ENCODE results near the gene VAV2. TPM values are rescaled to one million over a fixed set of nuclear protein-coding genes. Genes with fewer than 3 reads are reported as not detected.
A peak's percentile ranks its signal among the peaks of the same experiment; 100 is the strongest.

Gene VAV2
- total RNA-seq, 4 donors from 2014 or later = 9.1 to 13.5 (median 10.1) TPM

- H3K4me3 ChIP-seq = no peak overlapping the region
- intact Hi-C loops (cut with DNase I) = no loop called here
- TF ChIP-seq POLR2AphosphoS5 (IDR thresholded peaks at IDR 0.05) (no peak), POLR2A (IDR thresholded peaks at IDR 0.05; ENCODE audit: low read depth) (no peak), CTCF (IDR thresholded peaks at IDR 0.05) (no peak), EP300 (IDR thresholded peaks at IDR 0.05) (no peak)
- H3K27me3 ChIP-seq = no peaks in the 10 kb centered on the region
- H3K9me3 ChIP-seq = no peaks in the 10 kb centered on the region
- no peak overlapping the region for H3K27ac ChIP-seq (replicated peaks in 1 of 4)
- peaks cover 36 to 64% (median 56%) of the 10 kb centered on the region in 4 donors for H3K4me1 ChIP-seq
- DNase-seq (ENCODE audit: extremely low spot score) = no peak
- no peaks in the 10 kb centered on the region for H3K36me3 ChIP-seq
- 79% methylated on average over 13 of the region's 13 CpGs for WGBS
These were observed 34.8 kb downstream of the VAV2 start for GRCh38 chr9:133957328-133957727.

DNA sequence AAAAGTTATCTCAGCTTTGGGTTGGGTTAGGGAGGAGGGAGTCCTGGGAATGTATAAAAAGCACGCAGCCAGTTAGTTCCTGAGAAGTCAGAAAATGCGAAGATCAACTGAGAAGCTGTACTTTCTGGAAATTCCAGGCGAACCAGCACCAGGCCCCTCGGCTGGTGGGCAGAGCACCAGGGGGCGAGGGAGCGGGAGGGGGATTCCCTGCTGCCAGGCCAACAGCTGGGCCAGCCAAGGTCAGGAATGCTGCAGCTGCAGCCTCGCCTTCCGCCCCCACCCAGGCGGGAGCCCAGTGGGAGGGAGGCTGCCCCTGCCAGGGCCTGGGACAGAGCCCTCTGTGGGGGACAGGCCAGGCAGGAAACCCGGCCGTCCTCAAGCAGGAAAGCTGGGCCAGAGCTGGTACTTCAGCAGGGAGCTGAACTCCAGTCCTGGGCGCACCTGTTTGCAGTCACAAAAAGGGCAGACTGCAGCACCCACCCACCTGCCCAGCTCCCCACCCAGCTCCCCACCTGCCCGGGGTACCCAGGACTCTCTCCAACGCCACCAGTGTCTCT lies 35.5 kb downstream of the VAV2 start:
- Histone ChIP-seq H3K27me3 (no peaks in the 10 kb centered on the region), H3K4me3 (peak overlapping the region in 2 of 4 donors; percentile 17 to 37), H3K36me3 (no peaks in the 10 kb centered on the region), H3K9me3 (no peaks in the 10 kb centered on the region), H3K4me1 (peaks cover 36 to 59% (median 55%) of the 10 kb centered on the region in 4 donors), H3K27ac (replicated peaks in 1 of 4) (peak overlapping the region in 2 of 4 donors; percentile 40 to 60)
- no peak for DNase-seq (ENCODE audit: extremely low spot score)
- WGBS = 44% methylated on average over 12 of the region's 14 CpGs
- intact Hi-C loops (cut with DNase I) = no loop called here
- no peak for TF ChIP-seq EP300 (IDR thresholded peaks at IDR 0.05)
- TF ChIP-seq POLR2A (IDR thresholded peaks at IDR 0.05; ENCODE audit: low read depth) = no peak
- no peak for TF ChIP-seq POLR2AphosphoS5 (IDR thresholded peaks at IDR 0.05)
- no peak for TF ChIP-seq CTCF (IDR thresholded peaks at IDR 0.05)

DNA sequence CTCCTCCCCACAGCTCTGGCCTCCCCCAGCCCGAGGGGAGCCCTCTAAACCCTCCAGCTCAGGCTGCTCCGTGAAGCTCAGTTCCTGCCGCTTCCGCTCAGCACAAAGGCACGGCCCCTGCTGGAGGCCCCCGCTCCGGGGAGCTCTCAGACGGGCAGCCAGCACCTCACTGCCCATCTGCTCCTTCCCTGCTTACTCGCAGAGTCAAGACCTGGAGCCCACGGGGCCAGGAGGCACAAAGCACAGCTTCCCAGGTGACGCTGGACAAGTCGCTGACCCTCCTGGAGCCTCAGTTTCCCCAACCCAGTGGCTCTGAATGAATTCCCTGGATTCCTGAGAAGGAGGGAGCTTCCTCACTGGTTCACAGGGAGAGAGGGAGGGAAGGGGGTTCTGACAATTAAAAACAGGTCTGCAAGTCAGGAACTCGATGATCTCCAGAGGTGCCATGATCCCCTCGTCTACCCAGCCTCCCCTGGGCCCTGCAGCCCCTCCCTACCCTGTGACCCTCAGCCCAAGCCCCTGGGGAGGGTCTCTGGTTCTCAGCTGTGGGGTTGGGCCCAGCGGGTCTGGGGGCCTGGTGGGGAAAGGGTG lies 36.2 kb downstream of the VAV2 start:
- peak overlapping the region in 3 of 4 donors; percentile 6 to 37 (median 17) for H3K4me3 ChIP-seq
- intact Hi-C loops (cut with DNase I) = no loop called here
- peaks cover 40 to 58% (median 56%) of the 10 kb centered on the region in 4 donors for H3K4me1 ChIP-seq
- WGBS = 55% methylated on average over 3 of the region's 15 CpGs
- no peaks in the 10 kb centered on the region for H3K9me3 ChIP-seq
- no peak for DNase-seq (ENCODE audit: extremely low spot score)
- no peaks in the 10 kb centered on the region for H3K36me3 ChIP-seq
- TF ChIP-seq POLR2A (IDR thresholded peaks at IDR 0.05; ENCODE audit: low read depth) (no peak), EP300 (IDR thresholded peaks at IDR 0.05) (no peak), POLR2AphosphoS5 (IDR thresholded peaks at IDR 0.05) (no peak), CTCF (IDR thresholded peaks at IDR 0.05) (no peak)
- H3K27me3 ChIP-seq = no peaks in the 10 kb centered on the region
- H3K27ac ChIP-seq (replicated peaks in 1 of 4) = peak overlapping the region; percentile 38 to 60 (median 41)

GRCh38 chr9:133954862-133955529 lies 37.1 kb downstream of the VAV2 start:
- Histone ChIP-seq H3K27me3 (no peaks in the 10 kb centered on the region), H3K27ac (replicated peaks in 1 of 4) (no peak overlapping the region), H3K36me3 (no peaks in the 10 kb centered on the region), H3K4me3 (peak overlapping the region in 1 of 4 donors; percentile 2), H3K9me3 (no peaks in the 10 kb centered on the region), H3K4me1 (peaks cover 36 to 57% (median 53%) of the 10 kb centered on the region in 4 donors)
- TF ChIP-seq EP300 (IDR thresholded peaks at IDR 0.05) = no peak
- no peak for TF ChIP-seq CTCF (IDR thresholded peaks at IDR 0.05)
- TF ChIP-seq POLR2AphosphoS5 (IDR thresholded peaks at IDR 0.05) = no peak
- TF ChIP-seq POLR2A (IDR thresholded peaks at IDR 0.05; ENCODE audit: low read depth) = no peak
- WGBS = 60% methylated on average over 13 of the region's 14 CpGs
- DNase-seq (ENCODE audit: extremely low spot score) = no peak
- intact Hi-C loops (cut with DNase I) = no loop called here

Data from esophagus muscularis mucosa (tissue), 4 donors.